ENCODE results near the gene COPB2. TPM values are rescaled to one million over a fixed set of nuclear protein-coding genes. Genes with fewer than 3 reads are reported as not detected.

COPB2 gene
- polyA plus RNA-seq, 1 donor (not counting 4 experiments of a cell fraction or from before 2014, with no cell fraction given), result 149 TPM

DNA sequence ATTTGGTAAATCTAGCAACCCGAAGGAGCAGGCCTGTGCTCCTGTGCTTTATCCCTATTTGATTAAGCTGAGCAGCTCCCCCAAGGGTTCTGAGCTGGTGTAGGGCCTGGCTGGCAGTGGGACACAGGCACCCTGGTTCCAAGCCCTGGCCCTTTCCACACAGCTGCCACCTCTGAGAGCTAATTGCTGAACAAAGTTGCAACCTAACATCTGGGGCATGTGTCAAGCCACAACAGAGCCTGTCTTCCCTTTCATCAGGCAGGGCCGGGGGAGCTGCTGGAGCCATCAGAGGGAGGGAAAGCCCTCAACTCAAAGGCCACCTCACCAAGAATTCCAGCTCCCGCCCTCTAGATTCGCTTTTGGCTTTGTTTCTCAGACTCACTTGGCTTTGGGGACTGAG is 62.7 kb downstream of the COPB2 start:
- DNase-seq (ENCODE audit: low read depth, low spot score), result no peak
- TF ChIP-seq, protein P1, sequence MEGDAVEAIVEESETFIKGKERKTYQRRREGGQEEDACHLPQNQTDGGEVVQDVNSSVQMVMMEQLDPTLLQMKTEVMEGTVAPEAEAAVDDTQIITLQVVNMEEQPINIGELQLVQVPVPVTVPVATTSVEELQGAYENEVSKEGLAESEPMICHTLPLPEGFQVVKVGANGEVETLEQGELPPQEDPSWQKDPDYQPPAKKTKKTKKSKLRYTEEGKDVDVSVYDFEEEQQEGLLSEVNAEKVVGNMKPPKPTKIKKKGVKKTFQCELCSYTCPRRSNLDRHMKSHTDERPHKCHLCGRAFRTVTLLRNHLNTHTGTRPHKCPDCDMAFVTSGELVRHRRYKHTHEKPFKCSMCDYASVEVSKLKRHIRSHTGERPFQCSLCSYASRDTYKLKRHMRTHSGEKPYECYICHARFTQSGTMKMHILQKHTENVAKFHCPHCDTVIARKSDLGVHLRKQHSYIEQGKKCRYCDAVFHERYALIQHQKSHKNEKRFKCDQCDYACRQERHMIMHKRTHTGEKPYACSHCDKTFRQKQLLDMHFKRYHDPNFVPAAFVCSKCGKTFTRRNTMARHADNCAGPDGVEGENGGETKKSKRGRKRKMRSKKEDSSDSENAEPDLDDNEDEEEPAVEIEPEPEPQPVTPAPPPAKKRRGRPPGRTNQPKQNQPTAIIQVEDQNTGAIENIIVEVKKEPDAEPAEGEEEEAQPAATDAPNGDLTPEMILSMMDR (optimal IDR thresholded peaks at IDR 0.05 in 1 of 3, IDR thresholded peaks at IDR 0.05 in 1 of 3, conservative IDR thresholded peaks at IDR 0.05 in 1 of 3; ENCODE audit: extremely low read depth in 1 of 3, insufficient read depth in 2 of 3, low read length in 3 of 3), result no peak
- no peak for TF ChIP-seq EZH2 (IDR thresholded peaks at IDR 0.05; ENCODE audit: low read length)
- dilution Hi-C loops (cut with MboI; ENCODE audit: extremely low pct_ligation_motif_present, low sequenced_read_pairs), result no loop called here
- no peak overlapping the region for H3K9ac ChIP-seq (ENCODE audit: control insufficient read depth, extremely low read depth, insufficient read depth, low read length)
- no peak overlapping the region for H3K4me2 ChIP-seq (ENCODE audit: control insufficient read depth, extremely low read depth, insufficient read depth, low read depth, low read length)
- no peaks in the 10 kb centered on the region for H3K79me2 ChIP-seq (ENCODE audit: control insufficient read depth, insufficient read depth, low read length)
- H3K36me3 ChIP-seq (ENCODE audit: control insufficient read depth in 2 of 2, extremely low read depth in 1 of 2, insufficient read depth in 2 of 2, low read length in 2 of 2), result no peaks in the 10 kb centered on the region
- H3K27ac ChIP-seq (ENCODE audit: control insufficient read depth, insufficient read depth, low read length), result no peak overlapping the region
- no peak for FAIRE-seq
- H3K9me1 ChIP-seq (ENCODE audit: control insufficient read depth, extremely low read depth, insufficient read depth, low read length), result no peaks in the 10 kb centered on the region
- H4K20me1 ChIP-seq (ENCODE audit: control insufficient read depth, extremely low read depth, insufficient read depth, low read length), result no peaks in the 10 kb centered on the region
- H2AFZ ChIP-seq (ENCODE audit: control insufficient read depth, low read length), result no peak overlapping the region
- H3K27me3 ChIP-seq (ENCODE audit: control insufficient read depth, extremely low read depth, insufficient read depth, low read length), result peaks cover 25% of the 10 kb centered on the region
- H3K9me3 ChIP-seq (ENCODE audit: control insufficient read depth, low read depth, low read length), result no peaks in the 10 kb centered on the region
- H3K4me1 ChIP-seq (ENCODE audit: control insufficient read depth, extremely low read depth, insufficient read depth, low read length), result no peaks in the 10 kb centered on the region
- no peak overlapping the region for H3K4me3 ChIP-seq (ENCODE audit: control insufficient read depth in 2 of 3, extremely low read depth in 1 of 3, insufficient read depth in 2 of 3, low read depth in 1 of 3, low read length in 3 of 3)

DNA sequence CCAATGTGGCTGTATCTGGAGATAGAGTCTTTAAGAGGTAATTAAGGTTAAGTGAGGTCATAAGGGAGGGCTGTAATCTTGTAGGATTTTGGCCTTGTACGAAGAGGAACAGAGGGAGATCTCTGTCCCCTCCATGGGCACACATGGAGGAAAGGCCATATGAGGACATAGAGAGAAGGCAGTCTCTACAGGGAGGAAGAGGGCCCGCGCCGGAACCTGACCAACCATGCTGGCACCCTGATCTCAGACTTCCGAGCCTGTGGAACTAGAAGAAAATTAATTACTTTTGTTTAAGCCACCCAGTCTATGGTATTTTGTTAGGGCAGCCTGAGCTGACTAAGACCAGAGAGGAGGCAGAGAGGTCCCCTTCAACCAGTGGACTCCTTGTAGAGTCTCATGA is 63.3 kb downstream of the COPB2 start:
- Histone ChIP-seq H2AFZ (ENCODE audit: control insufficient read depth, low read length) (no peak overlapping the region), H3K9me3 (ENCODE audit: control insufficient read depth, low read depth, low read length) (no peaks in the 10 kb centered on the region), H3K79me2 (ENCODE audit: control insufficient read depth, insufficient read depth, low read length) (no peaks in the 10 kb centered on the region), H3K4me3 (ENCODE audit: control insufficient read depth in 2 of 3, extremely low read depth in 1 of 3, insufficient read depth in 2 of 3, low read depth in 1 of 3, low read length in 3 of 3) (no peak overlapping the region), H3K4me1 (ENCODE audit: control insufficient read depth, extremely low read depth, insufficient read depth, low read length) (no peaks in the 10 kb centered on the region), H3K9ac (ENCODE audit: control insufficient read depth, extremely low read depth, insufficient read depth, low read length) (no peak overlapping the region), H3K27me3 (ENCODE audit: control insufficient read depth, extremely low read depth, insufficient read depth, low read length) (peaks cover 23% of the 10 kb centered on the region), H3K36me3 (ENCODE audit: control insufficient read depth in 2 of 2, extremely low read depth in 1 of 2, insufficient read depth in 2 of 2, low read length in 2 of 2) (no peaks in the 10 kb centered on the region), H3K9me1 (ENCODE audit: control insufficient read depth, extremely low read depth, insufficient read depth, low read length) (no peaks in the 10 kb centered on the region), H3K27ac (ENCODE audit: control insufficient read depth, insufficient read depth, low read length) (no peak overlapping the region), H3K4me2 (ENCODE audit: control insufficient read depth, extremely low read depth, insufficient read depth, low read depth, low read length) (no peak overlapping the region), H4K20me1 (ENCODE audit: control insufficient read depth, extremely low read depth, insufficient read depth, low read length) (no peaks in the 10 kb centered on the region)
- FAIRE-seq (no peak), DNase-seq (ENCODE audit: low read depth, low spot score) (no peak)
- dilution Hi-C loops (cut with MboI; ENCODE audit: extremely low pct_ligation_motif_present, low sequenced_read_pairs), result no loop called here
- no peak for TF ChIP-seq EZH2 (IDR thresholded peaks at IDR 0.05; ENCODE audit: low read length)
- TF ChIP-seq, protein P1 (optimal IDR thresholded peaks at IDR 0.05 in 1 of 3, IDR thresholded peaks at IDR 0.05 in 1 of 3, conservative IDR thresholded peaks at IDR 0.05 in 1 of 3; ENCODE audit: extremely low read depth in 1 of 3, insufficient read depth in 2 of 3, low read length in 3 of 3), result no peak
